PC-9 (cell line): Measurements from ENCODE around the gene LIPC. TPM values are rescaled to one million over a fixed set of nuclear protein-coding genes. Genes with fewer than 3 reads are reported as not detected.

Source experiments
- BruUV-seq: library from RNA; stranded (reverse); fragments of 400-500 nt; replicated peaks from 2 replicates; lab custom pipeline; 2021; lab: Mats Ljungman, UMichigan
- CTCF ChIA-PET: fragments of 300-600 bp; sonication (Branson Sonifier 250); formaldehyde crosslinking; loops from one replicate; lab custom pipeline; 2022; ENCODE audit warnings: antibody characterized with exemption; lab: Charles Lee
- POLR2A ChIA-PET: fragments of 300-600 bp; sonication (Branson Sonifier 250); formaldehyde crosslinking; loops from one replicate; lab custom pipeline; 2022; ENCODE audit warnings: antibody characterized with exemption; ENCODE audit not compliant: unreplicated experiment; lab: Charles Lee
- DNase-seq, 2 experiments: peaks; one replicate each; pipeline versions ENCODE4 v3.0.0 to v3.0.0-alpha.2; 2015 to 2022; ENCODE audit warnings: mixed read lengths in 1 of 2
- H2AFZ ChIP-seq: fragments of 200-600 bp; sonication (generic); 2 replicates; pipeline ENCODE4 v1.8.1; 2017; ENCODE audit warnings: antibody characterized with exemption
- H3F3A ChIP-seq: fragments of 200-600 bp; sonication (generic); 2 replicates; pipeline ENCODE4 v1.8.1; 2017; ENCODE audit warnings: antibody characterized with exemption, mild to moderate bottlenecking, low read depth; ENCODE audit not compliant: insufficient read depth
- H3K27ac ChIP-seq: fragments of 200-600 bp; sonication (generic); 2 replicates; pipeline ENCODE4 v1.6.1; 2016; ENCODE audit warnings: mixed run types
- H3K27me3 ChIP-seq: fragments of 200-600 bp; sonication (generic); 2 replicates; pipeline ENCODE4 v1.6.1; 2016; ENCODE audit warnings: low read depth, mixed run types; ENCODE audit not compliant: insufficient read depth
- H3K36me3 ChIP-seq: fragments of 200-600 bp; sonication (generic); 2 replicates; pipeline ENCODE4 v1.6.1; 2016; ENCODE audit warnings: low read depth, mixed run types
- H3K4me1 ChIP-seq: fragments of 200-600 bp; sonication (generic); replicated peaks from 2 replicates; pipeline ENCODE4 v1.6.1; 2016; ENCODE audit warnings: mixed run types; ENCODE audit not compliant: insufficient read depth
- H3K4me2 ChIP-seq: fragments of 200-600 bp; sonication (generic); 2 replicates; pipeline ENCODE4 v1.6.1; 2017; ENCODE audit warnings: mixed run types
- H3K4me3 ChIP-seq: fragments of 200-600 bp; sonication (generic); 2 replicates; pipeline ENCODE4 v1.6.1; 2016; ENCODE audit warnings: mixed run types
- H3K79me2 ChIP-seq: fragments of 200-600 bp; sonication (generic); 2 replicates; pipeline ENCODE4 v1.6.1; 2017; ENCODE audit warnings: low read depth, mixed run types
- H3K9me2 ChIP-seq: fragments of 200-600 bp; sonication (generic); 2 replicates; pipeline ENCODE4 v1.8.1; 2017; ENCODE audit warnings: mild to moderate bottlenecking; ENCODE audit not compliant: insufficient read depth
- H3K9me3 ChIP-seq: fragments of 200-600 bp; sonication (generic); 2 replicates; pipeline ENCODE4 v1.8.1; 2016; ENCODE audit warnings: low read depth; ENCODE audit not compliant: insufficient read depth
- H4K20me1 ChIP-seq: fragments of 200-600 bp; sonication (generic); 2 replicates; pipeline ENCODE4 v1.8.1; 2017; ENCODE audit not compliant: insufficient read depth
- CTCF ChIP-seq: fragments of 200-600 bp; sonication (generic); conservative IDR thresholded peaks from 2 replicates; pipeline ENCODE4 v1.6.1; 2017; ENCODE audit warnings: mixed run types, antibody characterized with exemption, mild to moderate bottlenecking, moderate library complexity
- EZH2 ChIP-seq: fragments of 200-600 bp; sonication (generic); IDR thresholded peaks from 2 replicates; pipeline ENCODE4 v1.8.0; 2017; ENCODE audit warnings: antibody characterized with exemption, low read depth
- intact Hi-C: fragments of 100-400 bp; cut with micrococcal nuclease; formaldehyde crosslinking; loops from one replicate; pipeline ENCODE4 v1.10.0; 2022; ENCODE audit not compliant: unreplicated experiment
- total RNA-seq: library from RNA; stranded (reverse); gene quantifications from 2 replicates; pipeline ENCODE4 v1.2.3, GENCODE V29; 2021

LIPC gene
- total RNA-seq, 1 experiment from 2014 or later: not detected

DNA sequence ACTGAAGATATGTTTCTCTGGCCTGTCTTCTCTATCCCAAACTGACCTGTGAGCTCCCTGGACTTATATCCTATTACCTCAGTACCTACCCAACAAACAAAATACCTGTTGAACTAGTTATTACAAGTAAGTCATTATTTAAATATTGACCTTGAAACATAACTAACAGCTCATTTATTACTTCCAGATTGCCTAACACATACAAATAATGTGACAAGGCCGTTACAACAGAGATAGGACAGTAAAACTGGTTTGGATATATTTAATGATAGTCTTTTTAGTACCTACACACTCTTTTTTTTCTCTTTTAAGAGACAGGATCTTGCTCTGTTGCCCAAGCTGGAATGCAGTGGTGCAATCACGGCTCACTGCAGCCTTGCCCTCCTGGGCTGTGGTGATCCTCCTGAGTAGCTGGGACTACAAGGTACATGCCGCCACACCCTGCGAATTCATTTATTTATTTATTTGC, 172.7 kb downstream of the LIPC start:
- BruUV-seq: no TSS peak
- Histone ChIP-seq H4K20me1 (no peaks in the 10 kb centered on the region), H3K4me1 (peaks cover 45% of the 10 kb centered on the region), H3K9me2 (no peaks in the 10 kb centered on the region), H3K4me3 (no peak overlapping the region), H3K79me2 (0 out of 2 replicates have a peak, but pooled peaks cover 17% of the 10 kb centered on the region), H3F3A (peaks cover 29% of the 10 kb centered on the region), H3K4me2 (peak overlapping the region; percentile 41), H3K27me3 (no peaks in the 10 kb centered on the region), H2AFZ (no peak overlapping the region), H3K27ac (peak overlapping the region; percentile 79), H3K36me3 (peaks cover 25% of the 10 kb centered on the region), H3K9me3 (no peaks in the 10 kb centered on the region; the same call in 1 of the 2 replicates)
- intact Hi-C loops: no loop called here
- DNase-seq: peak; percentile 26 to 95
- ChIA-PET CTCF (no interaction called here), POLR2A (interaction anchor here (0.6 to 0.7 kb wide), 2 partner anchors 136 to 375 kb away, joined by 4 to 8 read pairs; no protein-coding TSS in a partner anchor)
- TF ChIP-seq CTCF (no peak), EZH2 (no peak)

DNA sequence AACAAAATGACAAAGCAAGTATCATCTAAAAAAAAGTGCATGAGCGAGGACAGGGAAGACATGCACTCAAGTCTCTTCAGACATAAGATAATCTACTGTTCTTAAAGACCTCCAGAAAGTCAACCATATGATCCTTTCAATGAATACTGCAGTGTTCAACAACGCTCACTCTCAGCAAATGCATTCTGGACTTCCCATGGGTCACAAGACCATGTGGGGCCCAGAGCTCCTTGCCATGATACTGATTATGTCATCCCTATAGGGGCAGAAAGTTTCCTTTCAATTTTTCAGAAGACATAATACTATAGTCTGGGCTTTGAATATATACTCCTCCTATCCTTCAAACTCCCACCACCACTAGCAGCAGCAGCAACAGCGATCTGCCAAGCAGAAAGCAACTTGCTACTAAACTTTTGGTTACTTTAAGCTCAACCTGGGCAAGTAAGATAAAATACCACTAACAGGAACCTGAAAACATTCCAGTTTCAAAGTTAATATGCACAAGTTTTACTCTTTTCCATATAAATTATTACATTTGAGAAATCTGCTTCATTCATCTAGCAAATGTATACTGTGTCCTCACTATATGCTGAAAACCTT, 174.2 kb downstream of the LIPC start:
- ChIA-PET CTCF (no interaction called here), POLR2A (no interaction called here)
- Histone ChIP-seq H3K27me3 (no peaks in the 10 kb centered on the region), H2AFZ (no peak overlapping the region), H3K9me3 (no peaks in the 10 kb centered on the region; the same call in 1 of the 2 replicates), H3K79me2 (0 out of 2 replicates have a peak, but pooled peaks cover 17% of the 10 kb centered on the region), H3K27ac (peak overlapping the region; percentile 79; the same call in 1 of the 2 replicates), H3K4me1 (peaks cover 45% of the 10 kb centered on the region), H4K20me1 (no peaks in the 10 kb centered on the region), H3K36me3 (peaks cover 39% of the 10 kb centered on the region), H3F3A (peaks cover 29% of the 10 kb centered on the region), H3K4me3 (no peak overlapping the region), H3K9me2 (no peaks in the 10 kb centered on the region), H3K4me2 (peak overlapping the region; percentile 13; the same call in 1 of the 2 replicates)
- intact Hi-C loops: no loop called here
- TF ChIP-seq CTCF (no peak), EZH2 (no peak)
- DNase-seq: no peak
- no TSS peak for BruUV-seq

DNA sequence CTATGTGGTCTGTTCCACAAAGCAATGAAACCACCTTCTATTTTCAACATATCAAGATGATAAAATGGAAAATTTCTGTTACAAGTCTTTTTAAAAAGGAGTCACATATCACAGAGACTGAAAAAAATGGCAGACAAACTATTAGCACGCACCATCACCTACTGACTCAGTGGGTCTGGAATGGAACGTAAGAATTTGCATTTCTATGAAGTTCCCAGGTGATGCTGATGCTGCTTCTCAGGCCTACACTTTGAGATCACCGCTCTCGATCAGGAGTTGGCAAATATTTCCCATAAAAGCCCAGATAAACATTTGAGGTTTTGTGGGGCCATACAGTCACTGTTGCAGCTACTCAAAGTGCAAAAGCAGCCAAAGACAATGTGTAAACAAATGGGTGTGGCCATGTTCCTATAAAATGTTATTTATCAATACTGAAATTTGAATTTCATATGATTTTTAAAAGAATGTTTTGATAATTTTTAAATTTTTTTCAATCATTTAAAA, 174.8 kb downstream of the LIPC start:
- Histone ChIP-seq H3K27ac (peak overlapping the region; percentile 79; the same call in 1 of the 2 replicates), H3K36me3 (peaks cover 39% of the 10 kb centered on the region), H3K4me3 (no peak overlapping the region), H4K20me1 (no peaks in the 10 kb centered on the region), H3K79me2 (0 out of 2 replicates have a peak, but pooled peaks cover 17% of the 10 kb centered on the region), H3K4me2 (no peak overlapping the region), H3K9me2 (no peaks in the 10 kb centered on the region), H3F3A (peaks cover 29% of the 10 kb centered on the region), H3K27me3 (no peaks in the 10 kb centered on the region), H3K9me3 (no peaks in the 10 kb centered on the region; the same call in 1 of the 2 replicates), H3K4me1 (peaks cover 45% of the 10 kb centered on the region), H2AFZ (no peak overlapping the region)
- CTCF ChIA-PET: no interaction called here
- TF ChIP-seq EZH2: no peak
- TF ChIP-seq CTCF: no peak
- no TSS peak for BruUV-seq
- POLR2A ChIA-PET: no interaction called here
- DNase-seq: no peak
- intact Hi-C loops: no loop called here
